Endothelial cell (in vitro differentiated cells): ENCODE data around the gene CTDSP1. TPM values are rescaled to one million over a fixed set of nuclear protein-coding genes. Genes with fewer than 3 reads are reported as not detected.

ENCODE experiments used
- DNase-seq: peaks from one replicate; pipeline ENCODE4 v3.0.0; 2021; ENCODE audit warnings: low spot score
- H3K27ac Mint-ChIP-seq: one replicate; pipeline ENCODE4 v1.8.0; 2021; ENCODE audit warnings: mixed read lengths, inconsistent platforms; ENCODE audit not compliant: unreplicated experiment
- H3K27me3 Mint-ChIP-seq: one replicate; pipeline ENCODE4 v1.8.0; 2021; ENCODE audit warnings: mild to moderate bottlenecking, moderate library complexity, mixed read lengths, inconsistent platforms; ENCODE audit not compliant: unreplicated experiment
- H3K36me3 Mint-ChIP-seq: one replicate; pipeline ENCODE4 v1.8.0; 2021; ENCODE audit warnings: mild to moderate bottlenecking, low read depth, mixed read lengths, inconsistent platforms; ENCODE audit not compliant: unreplicated experiment
- H3K4me1 Mint-ChIP-seq: one replicate; pipeline ENCODE4 v1.8.0; 2021; ENCODE audit warnings: mild to moderate bottlenecking, mixed read lengths, inconsistent platforms; ENCODE audit not compliant: unreplicated experiment
- H3K4me3 Mint-ChIP-seq: one replicate; pipeline ENCODE4 v1.8.0; 2021; ENCODE audit warnings: mild to moderate bottlenecking, mixed read lengths, inconsistent platforms; ENCODE audit not compliant: unreplicated experiment
- H3K9me3 Mint-ChIP-seq: one replicate; pipeline ENCODE4 v1.8.0; 2021; ENCODE audit warnings: mixed read lengths, inconsistent platforms; ENCODE audit not compliant: unreplicated experiment
- total RNA-seq: library from RNA; stranded (reverse); fragmentation: NEBNext Ultra II Directional; extraction: Animal tissue kit (Norgen Biotek cat#: 25700); gene quantifications from one replicate; pipeline ENCODE4 v1.2.1, GENCODE V29; 2021; ENCODE audit not compliant: unreplicated experiment
- TF ChIP-seq, protein P1 (sequence below): fragments of 200-600 bp; sonication (generic); IDR thresholded peaks from one replicate; pipeline ENCODE4 v1.5.0; 2021; ENCODE audit warnings: antibody characterized with exemption; ENCODE audit not compliant: unreplicated experiment

CTDSP1 gene
- total RNA-seq, 1 donor from 2014 or later = 106 TPM

DNA sequence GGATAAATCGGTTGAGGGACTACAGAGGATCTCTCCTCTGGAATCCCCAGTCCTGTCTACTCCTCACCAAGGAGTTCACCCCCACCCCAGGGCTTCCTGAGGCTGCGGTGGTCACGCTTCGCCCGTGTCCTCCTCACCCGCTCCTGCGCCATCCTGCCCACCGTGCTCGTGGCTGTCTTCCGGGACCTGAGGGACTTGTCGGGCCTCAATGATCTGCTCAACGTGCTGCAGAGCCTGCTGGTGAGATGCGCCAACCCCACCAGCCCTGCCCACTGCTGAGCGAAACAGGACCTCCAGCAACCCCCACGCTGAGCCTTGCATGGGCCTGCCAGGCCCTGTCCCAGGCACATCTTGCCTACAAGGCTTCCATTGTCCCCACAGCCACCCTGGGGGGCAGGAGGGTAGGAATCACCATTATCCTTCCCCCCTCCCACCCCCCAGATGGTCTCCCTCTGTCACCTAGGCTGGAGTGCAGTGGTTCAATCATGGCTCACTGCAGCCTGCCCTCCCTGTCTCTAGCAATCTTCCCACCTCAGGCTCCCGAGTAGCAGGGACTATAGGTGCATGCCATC lies 6.7 kb upstream of the CTDSP1 start:
- Mint-ChIP-seq H3K27me3 (peaks cover 9% of the 10 kb centered on the region), H3K27ac (no peak overlapping the region), H3K9me3 (no peaks in the 10 kb centered on the region), H3K4me1 (peaks cover 18% of the 10 kb centered on the region), H3K36me3 (no peaks in the 10 kb centered on the region), H3K4me3 (no peak overlapping the region)
- no peak for DNase-seq
- TF ChIP-seq, protein P1, sequence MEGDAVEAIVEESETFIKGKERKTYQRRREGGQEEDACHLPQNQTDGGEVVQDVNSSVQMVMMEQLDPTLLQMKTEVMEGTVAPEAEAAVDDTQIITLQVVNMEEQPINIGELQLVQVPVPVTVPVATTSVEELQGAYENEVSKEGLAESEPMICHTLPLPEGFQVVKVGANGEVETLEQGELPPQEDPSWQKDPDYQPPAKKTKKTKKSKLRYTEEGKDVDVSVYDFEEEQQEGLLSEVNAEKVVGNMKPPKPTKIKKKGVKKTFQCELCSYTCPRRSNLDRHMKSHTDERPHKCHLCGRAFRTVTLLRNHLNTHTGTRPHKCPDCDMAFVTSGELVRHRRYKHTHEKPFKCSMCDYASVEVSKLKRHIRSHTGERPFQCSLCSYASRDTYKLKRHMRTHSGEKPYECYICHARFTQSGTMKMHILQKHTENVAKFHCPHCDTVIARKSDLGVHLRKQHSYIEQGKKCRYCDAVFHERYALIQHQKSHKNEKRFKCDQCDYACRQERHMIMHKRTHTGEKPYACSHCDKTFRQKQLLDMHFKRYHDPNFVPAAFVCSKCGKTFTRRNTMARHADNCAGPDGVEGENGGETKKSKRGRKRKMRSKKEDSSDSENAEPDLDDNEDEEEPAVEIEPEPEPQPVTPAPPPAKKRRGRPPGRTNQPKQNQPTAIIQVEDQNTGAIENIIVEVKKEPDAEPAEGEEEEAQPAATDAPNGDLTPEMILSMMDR = no peak

DNA sequence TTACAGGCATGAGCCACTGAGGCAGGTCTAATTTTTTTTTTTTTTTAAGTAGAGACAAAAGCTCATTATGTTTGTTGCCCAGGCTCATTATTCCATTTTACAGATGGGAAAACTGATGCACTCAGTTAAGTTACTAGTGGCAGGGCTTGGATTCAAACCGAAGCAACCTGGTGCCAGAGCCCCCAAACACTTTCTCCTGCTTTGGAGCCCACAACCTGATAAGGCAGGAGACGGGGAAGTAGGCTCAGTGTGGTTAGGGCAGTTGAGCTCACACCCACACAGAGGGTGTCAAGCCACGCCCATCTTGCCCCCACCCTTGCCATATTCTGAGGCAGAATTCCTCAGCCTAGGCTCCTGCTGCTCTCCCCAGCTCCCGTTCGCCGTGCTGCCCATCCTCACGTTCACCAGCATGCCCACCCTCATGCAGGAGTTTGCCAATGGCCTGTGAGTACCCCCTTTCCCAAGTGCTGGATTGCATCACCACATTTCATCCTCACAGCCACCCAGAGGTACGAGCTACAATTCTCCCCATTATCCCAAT lies 5.8 kb upstream of the CTDSP1 start:
- Mint-ChIP-seq H3K4me1 (peaks cover 18% of the 10 kb centered on the region), H3K9me3 (no peaks in the 10 kb centered on the region), H3K27me3 (peaks cover 10% of the 10 kb centered on the region), H3K36me3 (no peaks in the 10 kb centered on the region), H3K27ac (no peak overlapping the region), H3K4me3 (no peak overlapping the region)
- no peak for DNase-seq
- TF ChIP-seq, protein P1 = no peak

DNA sequence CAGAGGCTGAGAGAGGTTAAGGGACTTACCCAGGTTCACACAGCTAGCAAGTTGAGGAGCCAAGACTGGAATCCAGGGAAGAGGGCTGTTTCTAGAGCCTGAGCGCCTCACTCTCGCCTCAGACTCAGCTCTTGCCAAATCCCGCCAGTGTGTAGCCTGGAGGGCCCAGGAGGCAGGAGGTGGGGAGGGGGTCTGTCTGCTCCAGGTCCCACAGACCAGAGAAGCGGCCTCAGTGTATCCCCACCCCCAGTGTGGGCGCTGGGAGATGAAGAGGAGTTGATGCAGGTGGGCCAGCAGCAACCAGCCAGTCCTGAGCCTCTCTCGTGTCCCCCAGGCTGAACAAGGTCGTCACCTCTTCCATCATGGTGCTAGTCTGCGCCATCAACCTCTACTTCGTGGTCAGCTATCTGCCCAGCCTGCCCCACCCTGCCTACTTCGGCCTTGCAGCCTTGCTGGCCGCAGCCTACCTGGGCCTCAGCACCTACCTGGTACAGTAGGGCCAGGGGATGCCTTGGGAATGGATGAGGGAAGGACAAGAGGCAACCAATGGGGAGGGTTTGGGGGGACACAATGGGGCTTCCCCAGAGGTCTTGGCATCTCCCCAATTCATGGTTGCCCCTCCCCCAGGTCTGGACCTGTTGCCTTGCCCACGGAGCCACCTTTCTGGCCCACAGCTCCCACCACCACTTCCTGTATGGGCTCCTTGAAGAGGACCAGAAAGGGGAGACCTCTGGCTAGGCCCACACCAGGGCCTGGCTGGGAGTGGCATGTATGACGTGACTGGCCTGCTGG lies 5.2 kb upstream of the CTDSP1 start:
- Mint-ChIP-seq H3K27ac (no peak overlapping the region), H3K4me3 (no peak overlapping the region), H3K36me3 (no peaks in the 10 kb centered on the region), H3K9me3 (no peaks in the 10 kb centered on the region), H3K4me1 (peaks cover 18% of the 10 kb centered on the region), H3K27me3 (peaks cover 10% of the 10 kb centered on the region)
- TF ChIP-seq, protein P1 = no peak
- DNase-seq = no peak

DNA sequence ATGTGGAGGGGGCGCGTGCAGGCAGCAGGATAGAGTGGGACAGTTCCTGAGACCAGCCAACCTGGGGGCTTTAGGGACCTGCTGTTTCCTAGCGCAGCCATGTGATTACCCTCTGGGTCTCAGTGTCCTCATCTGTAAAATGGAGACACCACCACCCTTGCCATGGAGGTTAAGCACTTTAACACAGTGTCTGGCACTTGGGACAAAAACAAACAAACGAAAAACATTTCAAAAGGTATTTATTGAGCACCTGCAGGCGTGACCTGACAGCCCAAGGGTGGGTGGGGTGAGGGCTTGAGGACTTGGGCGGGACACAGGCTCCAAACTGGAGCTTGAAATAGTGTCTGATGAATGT lies 4.6 kb upstream of the CTDSP1 start:
- TF ChIP-seq, protein P1 = no peak
- peaks cover 18% of the 10 kb centered on the region for H3K4me1 Mint-ChIP-seq
- no peak overlapping the region for H3K4me3 Mint-ChIP-seq
- no peak for DNase-seq
- H3K27ac Mint-ChIP-seq = no peak overlapping the region
- no peaks in the 10 kb centered on the region for H3K36me3 Mint-ChIP-seq
- peaks cover 10% of the 10 kb centered on the region for H3K27me3 Mint-ChIP-seq
- no peaks in the 10 kb centered on the region for H3K9me3 Mint-ChIP-seq

DNA sequence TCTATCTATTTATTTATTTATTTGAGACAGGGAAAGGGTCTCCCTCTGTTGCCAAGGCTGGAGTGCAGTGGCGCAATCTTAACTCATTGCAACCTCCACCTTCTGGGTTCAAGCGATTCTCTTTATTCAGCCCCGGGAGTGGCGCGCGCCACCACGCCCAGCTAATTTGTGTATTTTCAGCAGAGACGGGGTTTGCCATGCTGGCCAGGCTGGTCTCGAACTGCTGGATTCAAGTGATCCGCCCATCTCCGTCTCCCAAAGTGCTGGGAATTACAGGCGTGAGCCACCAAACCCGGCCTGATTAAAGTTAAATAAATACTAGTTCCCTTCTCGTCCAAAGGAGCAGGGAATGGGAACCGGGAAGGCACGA lies 4.2 kb upstream of the CTDSP1 start:
- H3K4me1 Mint-ChIP-seq = peaks cover 18% of the 10 kb centered on the region
- H3K27me3 Mint-ChIP-seq = peaks cover 10% of the 10 kb centered on the region
- peak overlapping the region; percentile 57 for H3K27ac Mint-ChIP-seq
- no peak for DNase-seq
- H3K4me3 Mint-ChIP-seq = peak overlapping the region; percentile 86
- H3K9me3 Mint-ChIP-seq = no peaks in the 10 kb centered on the region
- TF ChIP-seq, protein P1 = no peak
- no peaks in the 10 kb centered on the region for H3K36me3 Mint-ChIP-seq
